Smooth muscle cell (in vitro differentiated cells): Measurements from ENCODE around the gene RAD51D. TPM values are rescaled to one million over a fixed set of nuclear protein-coding genes. Genes with fewer than 3 reads are reported as not detected.
"Not testable (repeated sequence)": the region's sequence is repeated elsewhere in the genome, so short reads cannot be mapped to it uniquely, and the experiment has no call there.

Experiments used
- DNase-seq: peaks from one replicate; lab custom pipeline; 2025; ENCODE audit not compliant: unreplicated experiment; lab: John Stamatoyannopoulos, UW
- H2AFZ ChIP-seq: fragments of 200-600 bp; sonication (generic); 2 replicates; pipeline ENCODE4 v1.6.0; 2016; ENCODE audit warnings: antibody characterized with exemption, low read depth, mild to moderate bottlenecking
- H3F3A ChIP-seq: fragments of 200-600 bp; sonication (generic); 2 replicates; pipeline ENCODE4 v1.6.0; 2017; ENCODE audit warnings: antibody characterized with exemption, low read depth
- H3K27ac ChIP-seq: fragments of 200-600 bp; sonication (generic); 2 replicates; pipeline ENCODE4 v1.5.1; 2016; ENCODE audit warnings: low read depth, mild to moderate bottlenecking
- H3K27me3 ChIP-seq: fragments of 200-600 bp; sonication (generic); 2 replicates; pipeline ENCODE4 v1.6.1; 2016; ENCODE audit warnings: low read depth, mild to moderate bottlenecking
- H3K36me3 ChIP-seq: fragments of 200-600 bp; sonication (generic); 2 replicates; pipeline ENCODE4 v1.5.1; 2016; ENCODE audit warnings: low read depth
- H3K4me1 ChIP-seq: fragments of 200-600 bp; sonication (generic); 2 replicates; pipeline ENCODE4 v1.5.1; 2016; ENCODE audit warnings: low read depth
- H3K4me2 ChIP-seq: fragments of 200-600 bp; sonication (generic); 2 replicates; pipeline ENCODE4 v1.6.0; 2016; ENCODE audit warnings: mild to moderate bottlenecking
- H3K4me3 ChIP-seq: fragments of 200-600 bp; sonication (generic); 2 replicates; pipeline ENCODE4 v1.5.1; 2016; ENCODE audit warnings: mild to moderate bottlenecking
- H3K79me2 ChIP-seq: fragments of 200-600 bp; sonication (generic); 2 replicates; pipeline ENCODE4 v1.6.0; 2016; ENCODE audit warnings: low read depth, mild to moderate bottlenecking
- H3K9ac ChIP-seq: fragments of 200-600 bp; sonication (generic); 2 replicates; pipeline ENCODE4 v1.6.0; 2016; ENCODE audit warnings: low read depth
- H3K9me3 ChIP-seq: fragments of 200-600 bp; sonication (generic); replicated peaks from 2 replicates; pipeline ENCODE4 v1.5.1; 2016; ENCODE audit warnings: low read depth
- H4K20me1 ChIP-seq: fragments of 200-600 bp; sonication (generic); 2 replicates; pipeline ENCODE4 v1.6.0; 2016; ENCODE audit warnings: low read depth
- CTCF ChIP-seq: fragments of 200-600 bp; sonication (generic); IDR thresholded peaks from 2 replicates; pipeline ENCODE4 v1.5.1; 2017; ENCODE audit warnings: borderline replicate concordance, mild to moderate bottlenecking, antibody characterized with exemption; ENCODE audit not compliant: insufficient read depth, poor library complexity, severe bottlenecking
- WGBS: methylation state at CpG from one replicate; pipeline ENCODE4 v1.1.7; 2016; ENCODE audit warnings: low lambda C conversion rate; 5-methylcytosine and 5-hydroxymethylcytosine counted together
- polyA plus RNA-seq: library from polyadenylated mRNA; unstranded; fragments of >200 nt; fragmentation: Nextera tagmentation; extraction: Ambion mirVana; gene quantifications from 2 replicates; pipeline ENCODE4 v1.2.1, GENCODE V29; 2016
- total RNA-seq: library from RNA; depleted of rRNA; stranded (reverse); fragments of >200 nt; gene quantifications from 2 replicates; pipeline ENCODE4 v1.2.3, GENCODE V29; 2014

Gene RAD51D
- total and polyA plus RNA-seq, 2 experiments from 2014 or later: 1.4 to 5.5 TPM

- TF ChIP-seq CTCF: no peak
- H3K27ac ChIP-seq: no peak overlapping the region
- H3K4me2 ChIP-seq: no peak overlapping the region
- H2AFZ ChIP-seq: no peak overlapping the region
- no peaks in the 10 kb centered on the region for H3K4me1 ChIP-seq
- no peaks in the 10 kb centered on the region for H3K9me3 ChIP-seq
- no peak overlapping the region for H3K9ac ChIP-seq
- H3K36me3 ChIP-seq: no peaks in the 10 kb centered on the region
- WGBS: 90% methylated on average over 13 of the region's 13 CpGs
- H3F3A ChIP-seq: no peaks in the 10 kb centered on the region
- H4K20me1 ChIP-seq: no peaks in the 10 kb centered on the region
- H3K27me3 ChIP-seq: peaks cover 4% of the 10 kb centered on the region
- DNase-seq: no peak
- H3K4me3 ChIP-seq: no peak overlapping the region
- H3K79me2 ChIP-seq: no peaks in the 10 kb centered on the region
Measured at GRCh38 chr17:35154196-35155165, 34.8 kb upstream of the RAD51D start.

DNA sequence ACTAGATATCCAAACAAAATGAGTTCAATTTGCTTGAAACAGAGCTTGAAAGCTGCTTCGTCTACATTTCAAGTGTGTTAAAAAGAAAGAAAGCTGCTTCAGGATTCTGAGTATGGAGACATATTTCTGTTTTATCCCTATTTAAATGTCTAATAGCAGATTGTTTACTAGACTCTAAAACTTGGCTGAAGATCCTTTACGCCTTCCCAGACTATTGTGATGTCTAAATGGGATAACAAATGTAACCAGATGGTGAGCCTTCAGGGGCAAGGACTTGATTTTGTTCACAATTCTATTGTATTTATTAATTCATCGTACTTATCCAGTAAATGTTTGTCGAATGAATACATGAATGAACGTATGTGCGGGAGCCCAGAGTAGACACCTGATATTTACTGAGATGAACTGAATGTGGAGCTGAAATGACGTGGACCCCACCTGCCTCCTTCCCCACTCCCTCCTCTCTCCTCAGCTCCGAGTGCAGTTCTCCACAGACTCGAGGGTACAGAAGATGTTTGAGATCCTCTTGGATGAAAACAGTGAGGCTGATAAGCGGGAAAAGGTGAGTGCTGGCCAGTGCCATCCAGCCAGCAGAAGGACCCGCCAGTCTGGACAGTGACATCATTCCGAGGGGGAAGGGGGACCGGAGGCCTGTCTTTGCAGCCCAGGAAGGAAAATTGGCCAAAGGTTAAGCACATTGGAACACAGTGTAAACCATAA is 32.9 kb upstream of the RAD51D start:
- no peak overlapping the region for H3K4me3 ChIP-seq
- WGBS: 88% methylated on average over 13 of the region's 13 CpGs
- no peaks in the 10 kb centered on the region for H3K79me2 ChIP-seq
- H3K9ac ChIP-seq: no peak overlapping the region
- H3K36me3 ChIP-seq: no peaks in the 10 kb centered on the region
- DNase-seq: no peak
- H3K4me1 ChIP-seq: no peaks in the 10 kb centered on the region
- H3K9me3 ChIP-seq: no peaks in the 10 kb centered on the region
- no peak for TF ChIP-seq CTCF
- no peak overlapping the region for H3K27ac ChIP-seq
- no peaks in the 10 kb centered on the region for H3K27me3 ChIP-seq
- H3K4me2 ChIP-seq: no peak overlapping the region
- H3F3A ChIP-seq: no peaks in the 10 kb centered on the region
- no peak overlapping the region for H2AFZ ChIP-seq
- no peaks in the 10 kb centered on the region for H4K20me1 ChIP-seq

DNA sequence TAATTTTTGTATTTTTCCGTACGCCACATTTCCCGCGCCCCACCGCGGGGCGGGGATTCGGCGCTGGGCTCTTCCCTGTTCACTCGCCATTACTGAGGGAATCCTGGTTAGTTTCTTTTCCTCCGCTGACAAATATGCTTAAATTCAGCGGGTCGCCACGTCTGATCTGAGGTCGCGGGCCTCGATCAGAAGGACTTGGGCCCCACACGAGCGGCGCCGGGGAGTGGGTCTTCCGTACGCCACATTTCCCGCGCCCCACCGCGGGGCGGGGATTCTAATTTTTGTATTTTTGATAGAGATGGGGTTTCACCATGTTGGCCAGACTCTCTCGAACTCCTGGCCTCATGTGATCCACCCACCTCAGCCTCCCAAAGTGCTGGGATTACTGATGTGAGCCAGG is 31.4 kb upstream of the RAD51D start:
- H4K20me1 ChIP-seq, H3K4me1 ChIP-seq, DNase-seq, H3F3A ChIP-seq, H3K9ac ChIP-seq, H3K4me2 ChIP-seq, H2AFZ ChIP-seq, H3K27me3 ChIP-seq, H3K4me3 ChIP-seq, H3K27ac ChIP-seq, H3K9me3 ChIP-seq, H3K79me2 ChIP-seq, H3K36me3 ChIP-seq: not testable (repeated sequence)
- WGBS: 96% methylated on average over 29 of the region's 29 CpGs

DNA sequence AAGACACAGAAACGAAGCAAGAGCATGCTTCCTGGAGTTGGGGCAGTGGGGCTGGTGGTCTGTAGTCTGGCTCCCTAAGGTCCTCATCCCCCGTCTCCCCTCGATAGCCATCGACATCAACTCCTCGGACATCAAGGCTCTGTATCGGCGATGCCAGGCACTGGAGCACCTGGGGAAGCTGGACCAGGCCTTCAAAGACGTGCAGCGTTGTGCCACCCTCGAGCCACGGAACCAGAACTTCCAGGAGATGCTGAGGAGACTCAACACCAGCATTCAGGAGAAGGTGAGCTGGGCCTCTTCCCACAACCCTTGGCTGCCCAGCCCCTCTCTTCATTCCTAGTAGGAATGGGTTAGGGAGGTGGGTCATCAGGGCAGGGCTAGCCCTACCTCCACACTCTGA is 30.3 kb upstream of the RAD51D start:
- no peaks in the 10 kb centered on the region for H3K27me3 ChIP-seq
- no peak overlapping the region for H2AFZ ChIP-seq
- TF ChIP-seq CTCF: no peak
- H3K9ac ChIP-seq: no peak overlapping the region
- 93% methylated on average over 11 of the region's 11 CpGs for WGBS
- no peaks in the 10 kb centered on the region for H3F3A ChIP-seq
- no peak overlapping the region for H3K4me3 ChIP-seq
- no peak overlapping the region for H3K4me2 ChIP-seq
- no peaks in the 10 kb centered on the region for H4K20me1 ChIP-seq
- no peaks in the 10 kb centered on the region for H3K9me3 ChIP-seq
- no peaks in the 10 kb centered on the region for H3K4me1 ChIP-seq
- H3K79me2 ChIP-seq: no peaks in the 10 kb centered on the region
- no peaks in the 10 kb centered on the region for H3K36me3 ChIP-seq
- no peak for DNase-seq
- H3K27ac ChIP-seq: no peak overlapping the region
